Vagina (tissue), 2 donors: Measurements from ENCODE around the gene ENTPD6. TPM values are rescaled to one million over a fixed set of nuclear protein-coding genes. Genes with fewer than 3 reads are reported as not detected.
"Not testable (repeated sequence)": the region's sequence is repeated elsewhere in the genome, so short reads cannot be mapped to it uniquely, and the experiment has no call there.

Experiments used
- DNase-seq, 2 donors: peaks; one replicate each; pipeline ENCODE4 v3.0.0-alpha.2; 2017; ENCODE audit errors: extremely low spot score in 2 of 2
- H3K27ac ChIP-seq: fragments of 200-600 bp; sonication (generic); one replicate; pipeline ENCODE4 v1.5.1; 2019
- H3K27me3 ChIP-seq: fragments of 200-600 bp; sonication (generic); one replicate; pipeline ENCODE4 v1.5.1; 2019
- H3K36me3 ChIP-seq, 2 donors: fragments of 200-600 bp; sonication (generic); one replicate each; pipeline ENCODE4 v1.5.1; 2017 to 2019
- H3K4me1 ChIP-seq: fragments of 200-600 bp; sonication (generic); one replicate; pipeline ENCODE4 v1.5.1; 2019
- H3K4me3 ChIP-seq, 2 donors: fragments of 200-600 bp; sonication (generic); 1 replicate in 1 of 2; 2 replicates in 1 of 2; pipeline ENCODE4 v1.5.1; 2016 to 2019
- H3K9me3 ChIP-seq: fragments of 200-600 bp; sonication (generic); one replicate; pipeline ENCODE4 v1.5.1; 2019
- POLR2A ChIP-seq, 2 donors: fragments of 450-650 bp; IDR thresholded peaks; one replicate each; pipeline ENCODE4 v1.6.1; 2017; ENCODE audit warnings: antibody characterized with exemption in 2 of 2, mild to moderate bottlenecking in 2 of 2, moderate library complexity in 2 of 2
- POLR2AphosphoS5 ChIP-seq, 2 donors: sonication (generic); formaldehyde crosslinking; IDR thresholded peaks; one replicate each; pipeline ENCODE4 v1.9.0; 2017; ENCODE audit warnings: antibody characterized with exemption in 2 of 2, mild to moderate bottlenecking in 2 of 2, low read depth in 1 of 2; ENCODE audit not compliant: insufficient read depth in 1 of 2
- intact Hi-C: fragments of 100-400 bp; cut with DNase I; formaldehyde crosslinking; loops from one replicate; pipeline ENCODE4 v1.15.1; 2023
- total RNA-seq: library from RNA; depleted of rRNA; stranded (reverse); fragments of >200 nt; gene quantifications from one replicate; pipeline ENCODE4 v1.2.3, GENCODE V29; 2016
- TF ChIP-seq, protein P1 (sequence below), 3 experiments: fragments of 450-650 bp in 2 of 3; fragments of 200-600 bp in 1 of 3; sonication (generic) in 1 of 3; IDR thresholded peaks; one replicate each; pipeline ENCODE4 v1.5.1; 2017 to 2019; ENCODE audit warnings: antibody characterized with exemption in 3 of 3, mild to moderate bottlenecking in 2 of 3, moderate library complexity in 2 of 3

ENTPD6 gene
- total RNA-seq, 1 donor from 2014 or later: 51.3 TPM

DNA sequence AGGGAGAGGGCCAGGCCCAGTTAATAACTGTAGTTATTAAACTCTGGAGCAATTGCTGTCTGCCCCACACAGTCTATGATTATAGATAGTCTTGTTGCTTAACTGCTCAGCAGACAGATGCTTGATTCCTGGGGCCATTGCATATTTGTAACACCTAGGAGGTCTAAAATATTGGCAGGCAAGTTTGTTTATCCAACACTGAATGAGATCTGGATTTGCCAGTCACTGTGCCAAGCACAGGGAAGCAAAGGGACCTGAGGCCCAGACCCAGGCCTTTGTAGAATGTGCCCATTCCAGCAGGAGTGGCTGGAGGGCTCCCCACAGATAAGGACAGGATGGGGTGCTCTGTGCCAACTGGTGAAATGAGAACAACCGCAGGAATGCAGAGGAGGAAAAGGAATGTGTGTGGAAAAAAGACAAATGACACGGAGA is 17.6 kb upstream of the ENTPD6 start:
- no peak overlapping the region for H3K27ac ChIP-seq

DNA sequence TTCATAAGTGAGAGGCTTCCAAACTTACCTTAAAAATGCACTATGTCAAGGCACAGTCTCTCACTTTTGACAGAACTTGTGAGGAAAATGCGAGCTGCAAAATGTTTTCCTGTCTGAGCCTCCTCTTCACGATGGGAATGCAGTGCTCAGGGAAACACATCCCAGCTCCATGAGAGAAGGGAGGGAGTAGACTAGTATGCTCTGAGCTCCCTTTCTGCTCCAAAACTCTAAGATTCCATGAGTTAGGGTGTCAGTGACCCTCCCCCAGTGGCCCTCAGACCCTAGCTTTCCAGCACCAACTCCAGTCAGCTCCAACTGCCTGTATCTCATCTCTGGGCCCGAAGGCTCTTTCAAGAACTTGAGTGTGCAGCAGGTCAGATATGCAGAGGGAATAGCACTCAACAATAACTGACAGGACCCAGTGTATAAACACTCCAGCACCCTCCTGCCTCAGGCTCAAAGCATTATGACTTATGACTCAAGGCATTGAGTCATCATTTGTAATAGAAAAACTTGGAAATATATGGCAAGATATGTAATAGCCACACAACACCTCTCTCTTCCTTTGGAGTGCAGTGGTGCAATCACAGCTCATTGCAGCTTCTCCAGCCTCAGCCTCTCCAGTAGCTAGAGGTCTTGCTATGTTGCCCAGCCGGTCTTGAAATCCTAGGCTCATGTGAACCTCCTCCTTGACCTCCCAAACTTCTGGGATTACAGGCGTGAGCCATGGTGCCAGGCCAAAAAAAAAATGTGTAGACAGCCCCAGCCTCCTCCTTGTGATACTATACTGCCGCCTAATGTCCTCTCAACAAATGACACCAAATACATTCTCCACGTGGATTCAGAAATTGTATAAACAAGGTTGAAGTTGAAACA is 16.7 kb upstream of the ENTPD6 start:
- Histone ChIP-seq H3K9me3 (no peaks in the 10 kb centered on the region), H3K27ac (no peak overlapping the region), H3K36me3 (no peaks in the 10 kb centered on the region), H3K27me3 (no peaks in the 10 kb centered on the region), H3K4me3 (no peak overlapping the region), H3K4me1 (peaks cover 7% of the 10 kb centered on the region)
- intact Hi-C loops: loop anchor here (5.0 kb wide), 1 partner anchor 186 kb away; the partner anchor contains the start of gene APMAP
- DNase-seq: no peak
- TF ChIP-seq, protein P1, sequence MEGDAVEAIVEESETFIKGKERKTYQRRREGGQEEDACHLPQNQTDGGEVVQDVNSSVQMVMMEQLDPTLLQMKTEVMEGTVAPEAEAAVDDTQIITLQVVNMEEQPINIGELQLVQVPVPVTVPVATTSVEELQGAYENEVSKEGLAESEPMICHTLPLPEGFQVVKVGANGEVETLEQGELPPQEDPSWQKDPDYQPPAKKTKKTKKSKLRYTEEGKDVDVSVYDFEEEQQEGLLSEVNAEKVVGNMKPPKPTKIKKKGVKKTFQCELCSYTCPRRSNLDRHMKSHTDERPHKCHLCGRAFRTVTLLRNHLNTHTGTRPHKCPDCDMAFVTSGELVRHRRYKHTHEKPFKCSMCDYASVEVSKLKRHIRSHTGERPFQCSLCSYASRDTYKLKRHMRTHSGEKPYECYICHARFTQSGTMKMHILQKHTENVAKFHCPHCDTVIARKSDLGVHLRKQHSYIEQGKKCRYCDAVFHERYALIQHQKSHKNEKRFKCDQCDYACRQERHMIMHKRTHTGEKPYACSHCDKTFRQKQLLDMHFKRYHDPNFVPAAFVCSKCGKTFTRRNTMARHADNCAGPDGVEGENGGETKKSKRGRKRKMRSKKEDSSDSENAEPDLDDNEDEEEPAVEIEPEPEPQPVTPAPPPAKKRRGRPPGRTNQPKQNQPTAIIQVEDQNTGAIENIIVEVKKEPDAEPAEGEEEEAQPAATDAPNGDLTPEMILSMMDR (IDR thresholded peaks at IDR 0.05): peak in 1 of 3 experiments; percentile 55
- TF ChIP-seq POLR2AphosphoS5 (IDR thresholded peaks at IDR 0.05; ENCODE audit: insufficient read depth in 1 of 2, low read depth in 1 of 2): peak in 1 of 2 donors; percentile 62
- TF ChIP-seq POLR2A (IDR thresholded peaks at IDR 0.05): no peak

More for the DNA sequence above, 17.6 kb upstream of the ENTPD6 start:
- no peak for TF ChIP-seq POLR2A (IDR thresholded peaks at IDR 0.05)
- TF ChIP-seq POLR2AphosphoS5 (IDR thresholded peaks at IDR 0.05; ENCODE audit: insufficient read depth in 1 of 2, low read depth in 1 of 2): no peak
- TF ChIP-seq, protein P1 (IDR thresholded peaks at IDR 0.05): no peak
- H3K4me1 ChIP-seq: peaks cover 7% of the 10 kb centered on the region
- H3K27me3 ChIP-seq: no peaks in the 10 kb centered on the region
- H3K4me3 ChIP-seq: no peak overlapping the region
- H3K9me3 ChIP-seq: no peaks in the 10 kb centered on the region
- intact Hi-C loops: loop anchor here (5.0 kb wide), 1 partner anchor 186 kb away; the partner anchor contains the start of gene APMAP
- DNase-seq: no peak
- H3K36me3 ChIP-seq: no peaks in the 10 kb centered on the region

DNA sequence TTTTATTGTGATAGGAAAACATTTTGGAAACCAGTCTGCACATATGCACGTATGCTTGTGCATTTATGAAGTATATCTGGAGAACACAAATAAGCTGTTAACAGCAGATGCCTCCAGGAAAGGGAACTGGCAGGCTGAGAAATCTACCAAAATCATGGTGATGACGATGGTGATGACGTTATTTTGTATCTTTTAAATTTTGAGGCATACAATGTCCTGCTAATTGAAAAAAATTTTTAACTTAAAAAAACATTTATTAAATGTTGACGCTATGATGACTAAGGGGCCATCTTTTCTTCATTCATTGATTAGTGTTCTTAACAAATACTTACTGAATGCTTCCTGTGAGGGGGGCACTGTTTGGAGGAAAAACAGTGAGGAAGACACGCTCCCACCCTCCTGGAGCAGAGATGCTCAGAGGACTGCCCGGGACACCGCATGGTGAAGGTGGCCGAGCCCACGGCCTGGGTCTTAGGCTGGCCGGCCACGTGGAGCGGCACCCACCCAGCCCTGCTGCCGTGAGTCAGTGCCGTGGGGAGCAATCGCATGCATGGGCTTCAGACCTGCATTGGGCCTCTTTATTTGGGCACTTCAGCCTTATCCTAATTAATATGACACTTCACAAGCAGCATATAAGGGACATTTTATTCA is 15.9 kb upstream of the ENTPD6 start:
- no peak for DNase-seq

DNA sequence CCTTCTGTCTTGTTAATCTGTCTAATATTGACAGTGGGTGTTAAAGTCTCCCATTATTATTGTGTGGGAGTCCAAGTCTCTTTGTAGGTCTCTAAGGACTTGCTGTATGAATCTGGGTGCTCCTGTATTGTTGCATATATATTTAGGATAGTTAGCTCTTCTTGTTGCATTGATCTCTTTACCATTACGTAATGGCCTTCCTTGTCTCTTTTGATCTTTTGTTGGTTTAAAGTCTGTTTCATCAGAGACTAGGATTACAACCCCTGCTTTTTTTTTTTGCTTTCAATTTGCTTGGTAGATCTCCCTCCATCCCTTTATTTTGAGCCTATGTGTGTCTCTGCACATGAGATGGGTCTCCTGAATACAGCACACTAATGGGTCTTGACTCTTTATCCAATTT is 11.1 kb upstream of the ENTPD6 start:
- H3K27me3 ChIP-seq, H3K4me3 ChIP-seq, DNase-seq, intact Hi-C loops, H3K27ac ChIP-seq, H3K4me1 ChIP-seq, H3K36me3 ChIP-seq, H3K9me3 ChIP-seq: not testable (repeated sequence)

More for the DNA sequence above, 15.9 kb upstream of the ENTPD6 start:
- Histone ChIP-seq H3K9me3 (no peaks in the 10 kb centered on the region), H3K4me1 (peaks cover 7% of the 10 kb centered on the region), H3K27ac (no peak overlapping the region), H3K27me3 (no peaks in the 10 kb centered on the region), H3K4me3 (no peak overlapping the region), H3K36me3 (no peaks in the 10 kb centered on the region)
- TF ChIP-seq POLR2A (IDR thresholded peaks at IDR 0.05): no peak
- no peak for TF ChIP-seq POLR2AphosphoS5 (IDR thresholded peaks at IDR 0.05; ENCODE audit: insufficient read depth in 1 of 2, low read depth in 1 of 2)
- TF ChIP-seq, protein P1 (IDR thresholded peaks at IDR 0.05): no peak
- intact Hi-C loops: loop anchor here (5.0 kb wide), 1 partner anchor 187 kb away; the partner anchor contains the start of gene APMAP

DNA sequence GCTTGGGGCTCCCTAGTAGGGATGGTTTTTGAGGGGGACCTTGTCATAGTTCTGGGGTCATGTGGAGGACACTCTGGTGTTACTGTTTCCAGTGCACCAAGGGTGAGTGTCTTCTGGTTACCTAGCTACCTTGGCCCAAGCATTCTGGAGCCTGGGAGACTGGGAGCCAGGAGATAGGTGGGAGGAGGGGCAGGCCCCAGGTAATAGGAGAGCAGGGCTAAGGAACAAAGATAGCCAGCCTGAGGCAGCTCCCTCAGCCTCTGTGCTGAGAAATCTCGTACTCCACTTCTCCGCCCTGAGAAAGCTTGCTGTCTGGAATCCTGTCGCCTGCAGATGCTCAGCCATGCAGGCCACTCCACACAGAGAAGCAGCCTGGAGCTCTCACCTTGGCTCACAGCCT is 8.3 kb upstream of the ENTPD6 start:
- Histone ChIP-seq H3K4me1 (no peaks in the 10 kb centered on the region), H3K9me3 (no peaks in the 10 kb centered on the region), H3K27me3 (no peaks in the 10 kb centered on the region), H3K27ac (no peak overlapping the region), H3K36me3 (no peaks in the 10 kb centered on the region), H3K4me3 (no peak overlapping the region)
- no peak for DNase-seq
- intact Hi-C loops: no loop called here
- TF ChIP-seq POLR2AphosphoS5 (IDR thresholded peaks at IDR 0.05; ENCODE audit: insufficient read depth in 1 of 2, low read depth in 1 of 2) (no peak), POLR2A (IDR thresholded peaks at IDR 0.05) (no peak)
- TF ChIP-seq, protein P1 (IDR thresholded peaks at IDR 0.05): no peak
